ENCODE results near the gene ABHD2.
"Not testable (repeated sequence)": the region's sequence is repeated elsewhere in the genome, so short reads cannot be mapped to it uniquely, and the experiment has no call there.

ABHD2 gene

DNA sequence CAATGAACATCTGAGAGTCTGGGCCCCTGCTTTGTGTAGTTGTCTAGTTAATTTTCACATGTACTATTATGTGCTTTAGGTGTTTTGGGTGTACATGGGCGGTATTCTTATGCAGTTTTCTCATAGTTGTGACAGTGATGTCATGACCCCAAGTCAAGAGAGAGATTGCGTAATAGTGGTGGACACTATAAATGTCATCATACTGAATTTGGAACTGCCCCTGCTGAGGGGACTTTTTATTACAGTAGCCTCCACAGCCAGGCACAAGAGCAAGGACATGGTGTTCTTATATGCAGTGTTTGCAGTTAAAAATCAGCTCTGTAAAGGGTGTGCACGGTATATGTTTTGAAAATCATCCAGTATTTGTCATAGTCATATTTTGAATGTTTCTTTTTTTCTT, 29.5 kb downstream of the ABHD2 start:
- no peak overlapping the region for H3K27ac ChIP-seq (ENCODE audit: insufficient read depth, low read length, poor library complexity, severe bottlenecking)
- H3K4me1 ChIP-seq (ENCODE audit: control insufficient read depth, insufficient read depth, low read length, poor library complexity, severe bottlenecking): no peaks in the 10 kb centered on the region
- peaks cover 61% of the 10 kb centered on the region for H3K36me3 ChIP-seq (ENCODE audit: control insufficient read depth, insufficient read depth, low read length)
- H3K4me3 ChIP-seq (ENCODE audit: insufficient read depth, low read depth, low read length, poor library complexity, severe bottlenecking): no peak overlapping the region
- no peak for DNase-seq
- no peaks in the 10 kb centered on the region for H3K27me3 ChIP-seq (replicated peaks; ENCODE audit: control insufficient read depth, insufficient read depth, low read length, poor library complexity, severe bottlenecking)
- H3K9me3 ChIP-seq (ENCODE audit: control insufficient read depth, low read length): no peaks in the 10 kb centered on the region

DNA sequence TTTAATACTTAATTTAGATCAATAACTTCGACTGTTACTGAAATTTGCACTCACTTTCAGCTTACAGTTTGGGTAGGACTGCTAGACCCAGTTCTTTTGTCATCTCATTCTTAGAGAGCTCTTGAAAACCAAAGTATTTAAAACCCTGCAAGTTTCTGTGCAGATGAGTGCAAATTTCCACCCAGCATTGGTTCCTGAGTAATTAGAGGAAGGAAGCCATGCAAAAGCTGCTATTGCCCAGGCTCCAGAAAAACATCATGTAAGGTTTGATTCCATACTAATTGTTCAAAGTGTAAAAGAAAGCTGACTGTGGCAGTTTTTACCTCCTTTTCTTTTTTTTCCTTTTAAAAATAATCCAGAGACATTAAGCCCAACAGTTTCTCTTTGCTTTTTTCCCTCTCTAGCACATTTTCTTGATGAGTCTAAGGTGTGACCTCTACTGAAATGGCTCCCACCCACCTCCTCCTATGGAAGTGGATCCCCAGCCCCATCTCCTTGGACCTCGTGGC, 30.3 kb downstream of the ABHD2 start:
- no peaks in the 10 kb centered on the region for H3K27me3 ChIP-seq (replicated peaks; ENCODE audit: control insufficient read depth, insufficient read depth, low read length, poor library complexity, severe bottlenecking)
- no peaks in the 10 kb centered on the region for H3K4me1 ChIP-seq (ENCODE audit: control insufficient read depth, insufficient read depth, low read length, poor library complexity, severe bottlenecking)
- no peak overlapping the region for H3K4me3 ChIP-seq (ENCODE audit: insufficient read depth, low read depth, low read length, poor library complexity, severe bottlenecking)
- H3K36me3 ChIP-seq (ENCODE audit: control insufficient read depth, insufficient read depth, low read length): peaks cover 65% of the 10 kb centered on the region
- H3K27ac ChIP-seq (ENCODE audit: insufficient read depth, low read length, poor library complexity, severe bottlenecking): no peak overlapping the region
- no peaks in the 10 kb centered on the region for H3K9me3 ChIP-seq (ENCODE audit: control insufficient read depth, low read length)
- no peak for DNase-seq

DNA sequence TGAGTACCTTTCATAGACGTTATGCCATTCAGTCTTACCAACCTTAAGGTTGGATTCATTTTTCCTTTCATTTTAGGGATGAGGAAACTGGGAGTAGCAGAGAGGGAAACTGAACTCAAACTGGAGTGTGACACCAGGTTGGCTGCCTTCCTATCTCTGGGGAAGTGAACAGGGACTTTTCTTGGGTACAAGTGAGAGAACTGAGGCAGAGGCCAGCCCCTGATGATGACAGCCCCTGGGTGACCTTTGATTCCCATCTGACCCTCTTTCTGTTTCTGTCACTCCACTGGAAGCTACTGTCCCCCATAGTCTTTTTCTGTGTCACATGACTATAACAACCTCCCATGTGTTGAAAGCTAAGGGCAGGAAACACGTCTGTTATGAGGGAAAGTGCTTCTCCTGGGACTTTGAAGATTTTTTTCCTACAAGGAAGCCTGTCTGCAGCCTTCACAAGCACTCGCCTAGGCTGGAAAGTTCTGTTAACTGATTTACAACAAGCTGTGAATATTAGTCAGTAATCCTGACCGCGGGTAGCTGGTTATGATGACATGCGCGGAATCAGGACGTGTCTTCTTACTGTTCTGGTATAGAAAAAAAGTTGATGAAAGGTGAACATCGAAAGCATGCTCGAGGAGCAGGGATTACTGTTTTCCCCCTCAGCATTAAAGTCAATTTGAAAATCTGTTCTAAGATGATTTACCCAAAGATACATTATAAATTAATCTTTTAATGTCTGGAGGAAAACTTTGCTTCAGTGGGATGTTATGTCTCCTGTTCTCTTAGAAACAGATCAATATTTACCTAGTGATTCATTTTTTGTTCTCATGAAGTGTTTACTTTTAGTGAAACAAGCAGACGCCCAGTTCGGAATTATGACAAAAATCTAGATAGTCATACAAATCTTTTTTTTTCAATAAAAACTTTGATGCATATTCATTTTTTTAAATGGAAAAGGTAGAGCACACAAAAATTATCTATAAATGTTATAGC, 31.5 kb downstream of the ABHD2 start:
- peaks cover 64% of the 10 kb centered on the region for H3K36me3 ChIP-seq (ENCODE audit: control insufficient read depth, insufficient read depth, low read length)
- H3K27ac ChIP-seq (ENCODE audit: insufficient read depth, low read length, poor library complexity, severe bottlenecking): no peak overlapping the region

GRCh38 chr15:89120479-89121000, 32.3 kb downstream of the ABHD2 start:
- H3K4me3 ChIP-seq (ENCODE audit: insufficient read depth, low read depth, low read length, poor library complexity, severe bottlenecking); H3K27me3 ChIP-seq (replicated peaks; ENCODE audit: control insufficient read depth, insufficient read depth, low read length, poor library complexity, severe bottlenecking); H3K9me3 ChIP-seq (ENCODE audit: control insufficient read depth, low read length); H3K27ac ChIP-seq (ENCODE audit: insufficient read depth, low read length, poor library complexity, severe bottlenecking); H3K4me1 ChIP-seq (ENCODE audit: control insufficient read depth, insufficient read depth, low read length, poor library complexity, severe bottlenecking); DNase-seq: not testable (repeated sequence)
- peaks cover 67% of the 10 kb centered on the region for H3K36me3 ChIP-seq (ENCODE audit: control insufficient read depth, insufficient read depth, low read length)

More for the DNA sequence above, 31.5 kb downstream of the ABHD2 start:
- Histone ChIP-seq H3K9me3 (ENCODE audit: control insufficient read depth, low read length) (no peaks in the 10 kb centered on the region), H3K27me3 (replicated peaks; ENCODE audit: control insufficient read depth, insufficient read depth, low read length, poor library complexity, severe bottlenecking) (no peaks in the 10 kb centered on the region), H3K4me3 (ENCODE audit: insufficient read depth, low read depth, low read length, poor library complexity, severe bottlenecking) (no peak overlapping the region), H3K4me1 (ENCODE audit: control insufficient read depth, insufficient read depth, low read length, poor library complexity, severe bottlenecking) (no peaks in the 10 kb centered on the region)
- DNase-seq: no peak

GRCh38 chr15:89121414-89121813, 33.2 kb downstream of the ABHD2 start:
- DNase-seq: no peak
- Histone ChIP-seq H3K9me3 (ENCODE audit: control insufficient read depth, low read length) (no peaks in the 10 kb centered on the region), H3K4me3 (ENCODE audit: insufficient read depth, low read depth, low read length, poor library complexity, severe bottlenecking) (no peak overlapping the region), H3K27ac (ENCODE audit: insufficient read depth, low read length, poor library complexity, severe bottlenecking) (no peak overlapping the region), H3K4me1 (ENCODE audit: control insufficient read depth, insufficient read depth, low read length, poor library complexity, severe bottlenecking) (no peaks in the 10 kb centered on the region), H3K36me3 (ENCODE audit: control insufficient read depth, insufficient read depth, low read length) (peaks cover 72% of the 10 kb centered on the region), H3K27me3 (replicated peaks; ENCODE audit: control insufficient read depth, insufficient read depth, low read length, poor library complexity, severe bottlenecking) (no peaks in the 10 kb centered on the region)

DNA sequence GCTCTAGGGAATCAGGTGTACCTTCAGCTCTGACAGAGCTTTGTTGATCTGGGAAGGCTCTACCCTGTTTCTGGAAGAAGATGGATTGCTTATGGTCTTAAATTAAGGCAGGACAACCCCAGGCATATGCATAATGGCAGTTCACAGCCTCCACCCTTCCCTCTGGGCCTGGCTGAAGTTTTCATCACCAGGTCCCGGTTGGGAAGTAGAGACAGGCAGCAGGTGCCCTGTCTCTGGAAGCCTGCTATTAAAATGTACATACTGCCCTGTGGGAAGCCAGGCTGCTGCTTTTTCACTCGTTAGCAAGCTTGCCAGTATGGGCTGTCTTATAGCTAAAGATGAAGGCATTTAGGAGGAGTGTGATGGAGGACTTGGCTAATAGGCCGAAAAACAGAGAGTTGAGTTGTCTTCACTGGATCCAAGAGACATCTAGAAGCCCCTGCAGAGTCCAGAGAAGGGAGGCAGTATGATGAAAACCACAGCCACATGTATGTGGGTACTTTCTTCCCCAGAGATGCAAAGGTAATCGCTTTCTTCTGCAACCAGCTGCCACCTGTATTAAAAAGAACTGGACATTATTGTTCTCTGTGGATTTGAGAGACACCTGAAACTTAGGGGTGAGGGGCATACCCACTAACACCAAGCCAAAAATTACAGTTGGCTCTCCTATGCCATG, 34.4 kb downstream of the ABHD2 start:
- H3K36me3 ChIP-seq (ENCODE audit: control insufficient read depth, insufficient read depth, low read length): peaks cover 68% of the 10 kb centered on the region
- H3K27ac ChIP-seq (ENCODE audit: insufficient read depth, low read length, poor library complexity, severe bottlenecking): no peak overlapping the region
- no peaks in the 10 kb centered on the region for H3K4me1 ChIP-seq (ENCODE audit: control insufficient read depth, insufficient read depth, low read length, poor library complexity, severe bottlenecking)
- no peaks in the 10 kb centered on the region for H3K9me3 ChIP-seq (ENCODE audit: control insufficient read depth, low read length)
- DNase-seq: no peak
- H3K27me3 ChIP-seq (replicated peaks; ENCODE audit: control insufficient read depth, insufficient read depth, low read length, poor library complexity, severe bottlenecking): no peaks in the 10 kb centered on the region
- H3K4me3 ChIP-seq (ENCODE audit: insufficient read depth, low read depth, low read length, poor library complexity, severe bottlenecking): no peak overlapping the region

DNA sequence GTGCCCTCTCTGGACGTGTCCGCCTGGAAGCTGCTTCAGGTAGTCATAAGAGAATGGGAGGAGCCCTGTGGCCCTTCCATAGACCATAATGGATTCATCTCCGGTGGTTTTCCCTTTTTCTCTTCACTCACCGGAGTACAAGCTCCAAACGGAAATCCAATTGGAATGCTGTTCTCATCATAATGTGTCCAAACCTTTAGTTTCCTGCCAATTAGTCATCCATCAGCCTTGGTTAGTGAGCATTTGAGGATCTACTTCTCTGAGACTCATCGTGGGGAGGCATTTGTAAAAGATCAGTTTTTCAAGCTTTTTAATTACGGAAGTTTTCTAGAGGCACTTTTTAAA, 34.9 kb downstream of the ABHD2 start:
- no peak for DNase-seq
- H3K27ac ChIP-seq (ENCODE audit: insufficient read depth, low read length, poor library complexity, severe bottlenecking): no peak overlapping the region
- H3K27me3 ChIP-seq (replicated peaks; ENCODE audit: control insufficient read depth, insufficient read depth, low read length, poor library complexity, severe bottlenecking): no peaks in the 10 kb centered on the region
- peaks cover 65% of the 10 kb centered on the region for H3K36me3 ChIP-seq (ENCODE audit: control insufficient read depth, insufficient read depth, low read length)
- H3K9me3 ChIP-seq (ENCODE audit: control insufficient read depth, low read length): no peaks in the 10 kb centered on the region
- no peaks in the 10 kb centered on the region for H3K4me1 ChIP-seq (ENCODE audit: control insufficient read depth, insufficient read depth, low read length, poor library complexity, severe bottlenecking)
- no peak overlapping the region for H3K4me3 ChIP-seq (ENCODE audit: insufficient read depth, low read depth, low read length, poor library complexity, severe bottlenecking)

GRCh38 chr15:89125088-89125826, 37.0 kb downstream of the ABHD2 start:
- Histone ChIP-seq H3K4me1 (ENCODE audit: control insufficient read depth, insufficient read depth, low read length, poor library complexity, severe bottlenecking) (no peaks in the 10 kb centered on the region), H3K4me3 (ENCODE audit: insufficient read depth, low read depth, low read length, poor library complexity, severe bottlenecking) (no peak overlapping the region), H3K9me3 (ENCODE audit: control insufficient read depth, low read length) (no peaks in the 10 kb centered on the region), H3K36me3 (ENCODE audit: control insufficient read depth, insufficient read depth, low read length) (peaks cover 49% of the 10 kb centered on the region), H3K27ac (ENCODE audit: insufficient read depth, low read length, poor library complexity, severe bottlenecking) (no peak overlapping the region), H3K27me3 (replicated peaks; ENCODE audit: control insufficient read depth, insufficient read depth, low read length, poor library complexity, severe bottlenecking) (no peaks in the 10 kb centered on the region)
- no peak for DNase-seq

GRCh38 chr15:89126009-89126408, 37.8 kb downstream of the ABHD2 start:
- no peaks in the 10 kb centered on the region for H3K27me3 ChIP-seq (replicated peaks; ENCODE audit: control insufficient read depth, insufficient read depth, low read length, poor library complexity, severe bottlenecking)
- no peak for DNase-seq
- no peak overlapping the region for H3K27ac ChIP-seq (ENCODE audit: insufficient read depth, low read length, poor library complexity, severe bottlenecking)
- H3K9me3 ChIP-seq (ENCODE audit: control insufficient read depth, low read length): no peaks in the 10 kb centered on the region
- peaks cover 52% of the 10 kb centered on the region for H3K36me3 ChIP-seq (ENCODE audit: control insufficient read depth, insufficient read depth, low read length)
- no peaks in the 10 kb centered on the region for H3K4me1 ChIP-seq (ENCODE audit: control insufficient read depth, insufficient read depth, low read length, poor library complexity, severe bottlenecking)
- H3K4me3 ChIP-seq (ENCODE audit: insufficient read depth, low read depth, low read length, poor library complexity, severe bottlenecking): no peak overlapping the region
